ENCODE measurements around the gene SLC27A4. TPM values are rescaled to one million over a fixed set of nuclear protein-coding genes. Genes with fewer than 3 reads are reported as not detected.

Gene SLC27A4
- total and polyA plus RNA-seq, 10 of the 15 experiments (the other 5 are each of a cell fraction or from before 2014, with no cell fraction given), result 0.13 to 14.0 (median 7.6) TPM

GRCh38 chr9:128304136-128304970, 36.0 kb upstream of the SLC27A4 start (continued):
- TF ChIP-seq MYC (IDR thresholded peaks at IDR 0.05; ENCODE audit: insufficient read depth, insufficient read length, insufficient replicate concordance, low read length, severe bottlenecking) (no peak), CHD2 (IDR thresholded peaks at IDR 0.05; ENCODE audit: borderline replicate concordance, low read depth, low read length) (no peak), DPF2 (IDR thresholded peaks at IDR 0.05) (no peak), NBN (IDR thresholded peaks at IDR 0.05) (no peak), EED (IDR thresholded peaks at IDR 0.05; ENCODE audit: low read depth) (no peak), ETV6 (conservative IDR thresholded peaks at IDR 0.05 in 1 of 2, IDR thresholded peaks at IDR 0.05 in 1 of 2; ENCODE audit: borderline replicate concordance in 1 of 2, low read depth in 1 of 2) (no peak), SUZ12 (IDR thresholded peaks at IDR 0.05; ENCODE audit: unreplicated experiment) (no peak)
- TF ChIP-seq, protein P1, sequence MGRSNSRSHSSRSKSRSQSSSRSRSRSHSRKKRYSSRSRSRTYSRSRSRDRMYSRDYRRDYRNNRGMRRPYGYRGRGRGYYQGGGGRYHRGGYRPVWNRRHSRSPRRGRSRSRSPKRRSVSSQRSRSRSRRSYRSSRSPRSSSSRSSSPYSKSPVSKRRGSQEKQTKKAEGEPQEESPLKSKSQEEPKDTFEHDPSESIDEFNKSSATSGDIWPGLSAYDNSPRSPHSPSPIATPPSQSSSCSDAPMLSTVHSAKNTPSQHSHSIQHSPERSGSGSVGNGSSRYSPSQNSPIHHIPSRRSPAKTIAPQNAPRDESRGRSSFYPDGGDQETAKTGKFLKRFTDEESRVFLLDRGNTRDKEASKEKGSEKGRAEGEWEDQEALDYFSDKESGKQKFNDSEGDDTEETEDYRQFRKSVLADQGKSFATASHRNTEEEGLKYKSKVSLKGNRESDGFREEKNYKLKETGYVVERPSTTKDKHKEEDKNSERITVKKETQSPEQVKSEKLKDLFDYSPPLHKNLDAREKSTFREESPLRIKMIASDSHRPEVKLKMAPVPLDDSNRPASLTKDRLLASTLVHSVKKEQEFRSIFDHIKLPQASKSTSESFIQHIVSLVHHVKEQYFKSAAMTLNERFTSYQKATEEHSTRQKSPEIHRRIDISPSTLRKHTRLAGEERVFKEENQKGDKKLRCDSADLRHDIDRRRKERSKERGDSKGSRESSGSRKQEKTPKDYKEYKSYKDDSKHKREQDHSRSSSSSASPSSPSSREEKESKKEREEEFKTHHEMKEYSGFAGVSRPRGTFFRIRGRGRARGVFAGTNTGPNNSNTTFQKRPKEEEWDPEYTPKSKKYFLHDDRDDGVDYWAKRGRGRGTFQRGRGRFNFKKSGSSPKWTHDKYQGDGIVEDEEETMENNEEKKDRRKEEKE (IDR thresholded peaks at IDR 0.05), result no peak

DNA sequence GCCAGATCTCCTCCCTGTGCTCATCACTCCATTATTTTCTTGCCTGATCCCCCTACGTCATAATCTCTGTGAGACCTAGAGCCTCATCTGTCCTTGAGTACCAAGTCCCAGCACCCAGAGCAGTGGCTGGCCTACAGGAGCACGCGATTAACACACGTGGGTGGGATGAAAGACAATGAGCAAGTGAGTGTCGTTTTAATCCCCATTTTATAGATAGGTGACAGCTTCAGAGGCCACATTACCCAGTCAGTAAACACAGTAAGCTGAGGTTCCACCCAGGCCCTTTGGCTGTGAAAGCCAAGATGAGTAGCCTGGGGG, 35.4 kb upstream of the SLC27A4 start:
- 64% methylated on average over 5 of the region's 5 CpGs for WGBS (ENCODE audit: insufficient coverage, insufficient replicate concordance, low lambda C conversion rate, missing lambda C conversion rate)
- H3K9me3 ChIP-seq (replicated peaks; ENCODE audit: control insufficient read depth, insufficient read depth, low read length), result no peaks in the 10 kb centered on the region
- POLR2A ChIA-PET, result interaction anchor here (0.6 kb wide), 1 partner anchor 363 kb away, joined by 3 read pairs; no protein-coding TSS in a partner anchor
- CTCF ChIA-PET, result interaction anchor here (1.1 to 2.6 kb wide), 2 partner anchors 10 to 36 kb away, joined by 4 to 9 read pairs; no protein-coding TSS in a partner anchor
- no peak overlapping the region for H3K4me2 ChIP-seq (ENCODE audit: control insufficient read depth, insufficient read depth)
- no peak for FAIRE-seq
- no peak for DNase-seq (ENCODE audit: low read depth, low spot score)
- no peak overlapping the region for H3K4me3 ChIP-seq
- H4K20me1 ChIP-seq (ENCODE audit: control insufficient read depth, insufficient read depth), result no peaks in the 10 kb centered on the region
- no peaks in the 10 kb centered on the region for H3K4me1 ChIP-seq (ENCODE audit: control insufficient read depth, insufficient read depth, low read length)
- no peak overlapping the region for H2AFZ ChIP-seq (ENCODE audit: control insufficient read depth, low read depth, low read length)
- no TSS peak for BruUV-seq (replicated peaks)
- no peaks in the 10 kb centered on the region for H3K79me2 ChIP-seq (ENCODE audit: control insufficient read depth, insufficient read depth, low read length)
- H3K27me3 ChIP-seq (replicated peaks in 1 of 2; ENCODE audit: control insufficient read depth in 2 of 2, insufficient read depth in 2 of 2, low read length in 1 of 2), result no peaks in the 10 kb centered on the region
- intact Hi-C loops (cut with micrococcal nuclease; ENCODE audit: unreplicated experiment) (no loop called here), in situ Hi-C loops (cut with MboI) (no loop called here)
- SMC1A ChIA-PET (ENCODE audit: uncharacterized antibody, unreplicated experiment), result no interaction called here
- RAD21 ChIA-PET (ENCODE audit: unreplicated experiment), result no interaction called here
- no peak overlapping the region for H3K9ac ChIP-seq (ENCODE audit: control insufficient read depth, insufficient read depth, low read length)
- no peak for ATAC-seq
- H3K36me3 ChIP-seq (ENCODE audit: control insufficient read depth in 2 of 2, insufficient read depth in 2 of 2, low read length in 1 of 2), result peaks cover 3 to 7% of the 10 kb centered on the region in 2 experiments; a peak in 2 of 4 replicates
- no peak overlapping the region for H3K27ac ChIP-seq (ENCODE audit: control insufficient read depth, insufficient read depth)
- no peak for TF ChIP-seq CREM (IDR thresholded peaks at IDR 0.05; ENCODE audit: low read depth)
- no peak for TF ChIP-seq RFX5 (IDR thresholded peaks at IDR 0.05; ENCODE audit: low read depth, low read length)
- TF ChIP-seq, protein P2, sequence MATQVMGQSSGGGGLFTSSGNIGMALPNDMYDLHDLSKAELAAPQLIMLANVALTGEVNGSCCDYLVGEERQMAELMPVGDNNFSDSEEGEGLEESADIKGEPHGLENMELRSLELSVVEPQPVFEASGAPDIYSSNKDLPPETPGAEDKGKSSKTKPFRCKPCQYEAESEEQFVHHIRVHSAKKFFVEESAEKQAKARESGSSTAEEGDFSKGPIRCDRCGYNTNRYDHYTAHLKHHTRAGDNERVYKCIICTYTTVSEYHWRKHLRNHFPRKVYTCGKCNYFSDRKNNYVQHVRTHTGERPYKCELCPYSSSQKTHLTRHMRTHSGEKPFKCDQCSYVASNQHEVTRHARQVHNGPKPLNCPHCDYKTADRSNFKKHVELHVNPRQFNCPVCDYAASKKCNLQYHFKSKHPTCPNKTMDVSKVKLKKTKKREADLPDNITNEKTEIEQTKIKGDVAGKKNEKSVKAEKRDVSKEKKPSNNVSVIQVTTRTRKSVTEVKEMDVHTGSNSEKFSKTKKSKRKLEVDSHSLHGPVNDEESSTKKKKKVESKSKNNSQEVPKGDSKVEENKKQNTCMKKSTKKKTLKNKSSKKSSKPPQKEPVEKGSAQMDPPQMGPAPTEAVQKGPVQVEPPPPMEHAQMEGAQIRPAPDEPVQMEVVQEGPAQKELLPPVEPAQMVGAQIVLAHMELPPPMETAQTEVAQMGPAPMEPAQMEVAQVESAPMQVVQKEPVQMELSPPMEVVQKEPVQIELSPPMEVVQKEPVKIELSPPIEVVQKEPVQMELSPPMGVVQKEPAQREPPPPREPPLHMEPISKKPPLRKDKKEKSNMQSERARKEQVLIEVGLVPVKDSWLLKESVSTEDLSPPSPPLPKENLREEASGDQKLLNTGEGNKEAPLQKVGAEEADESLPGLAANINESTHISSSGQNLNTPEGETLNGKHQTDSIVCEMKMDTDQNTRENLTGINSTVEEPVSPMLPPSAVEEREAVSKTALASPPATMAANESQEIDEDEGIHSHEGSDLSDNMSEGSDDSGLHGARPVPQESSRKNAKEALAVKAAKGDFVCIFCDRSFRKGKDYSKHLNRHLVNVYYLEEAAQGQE (IDR thresholded peaks at IDR 0.05; ENCODE audit: low read depth, low read length), result no peak
- TF ChIP-seq, protein P1 (IDR thresholded peaks at IDR 0.05), result no peak
- TF ChIP-seq SMARCA5 (IDR thresholded peaks at IDR 0.05), result no peak

Data from GM12878 (cell line).